Osteoblast (primary cell): ENCODE results near the gene LRRC70. TPM values are rescaled to one million over a fixed set of nuclear protein-coding genes. Genes with fewer than 3 reads are reported as not detected.

ENCODE experiments used
- DNase-seq: peaks from one replicate; pipeline ENCODE4 v3.0.0; 2011; ENCODE audit warnings: low spot score, mixed read lengths; ENCODE audit not compliant: insufficient read length; ENCODE audit errors: missing footprints
- H2AFZ ChIP-seq: 2 replicates; pipeline ENCODE4 v1.6.0; 2011; ENCODE audit warnings: mild to moderate bottlenecking, low read length
- H3K27ac ChIP-seq: 2 replicates; pipeline ENCODE4 v1.5.1; 2011; ENCODE audit warnings: mild to moderate bottlenecking, low read depth, low read length, moderate library complexity
- H3K27me3 ChIP-seq: 2 replicates; pipeline ENCODE4 v1.6.0; 2012; ENCODE audit warnings: mild to moderate bottlenecking, control low read depth, inconsistent platforms, low read length, moderate library complexity; ENCODE audit not compliant: insufficient read depth
- H3K36me3 ChIP-seq: 2 replicates; pipeline ENCODE4 v1.5.1; 2011; ENCODE audit warnings: mild to moderate bottlenecking, low read length, control low read depth, moderate library complexity; ENCODE audit not compliant: insufficient read depth
- H3K4me1 ChIP-seq: 2 replicates; pipeline ENCODE4 v1.5.1; 2011; ENCODE audit warnings: mild to moderate bottlenecking, low read length, control low read depth, moderate library complexity; ENCODE audit not compliant: insufficient read depth
- H3K4me2 ChIP-seq: 2 replicates; pipeline ENCODE4 v1.6.0; 2011; ENCODE audit warnings: mild to moderate bottlenecking, low read length; ENCODE audit not compliant: insufficient read depth
- H3K4me3 ChIP-seq: fragments of 200-600 bp; sonication (generic); 3 replicates; pipeline ENCODE4 v1.5.1; 2012; ENCODE audit warnings: mild to moderate bottlenecking, low read length, inconsistent platforms; ENCODE audit not compliant: insufficient read depth
- H3K79me2 ChIP-seq: 2 replicates; pipeline ENCODE4 v1.6.0; 2012; ENCODE audit warnings: mild to moderate bottlenecking, low read length, control low read depth, inconsistent platforms; ENCODE audit not compliant: insufficient read depth
- H3K9me3 ChIP-seq: 2 replicates; pipeline ENCODE4 v1.5.1; 2011; ENCODE audit warnings: low read depth, low read length, control low read depth
- H4K20me1 ChIP-seq: 2 replicates; pipeline ENCODE4 v1.6.0; 2012; ENCODE audit warnings: mild to moderate bottlenecking, low read length, control low read depth; ENCODE audit not compliant: insufficient read depth
- CTCF ChIP-seq: IDR thresholded peaks from 2 replicates; pipeline ENCODE4 v1.5.1; 2011; ENCODE audit warnings: mild to moderate bottlenecking, low read depth, low read length, moderate library complexity; ENCODE audit errors: extremely low read depth
- total RNA-seq: library from RNA; depleted of rRNA; stranded (reverse); fragments of >200 nt; gene quantifications from 2 replicates; pipeline ENCODE4 v1.2.3, GENCODE V29; 2012

The LRRC70 gene
- total RNA-seq, 1 donor: 1.4 TPM

DNA sequence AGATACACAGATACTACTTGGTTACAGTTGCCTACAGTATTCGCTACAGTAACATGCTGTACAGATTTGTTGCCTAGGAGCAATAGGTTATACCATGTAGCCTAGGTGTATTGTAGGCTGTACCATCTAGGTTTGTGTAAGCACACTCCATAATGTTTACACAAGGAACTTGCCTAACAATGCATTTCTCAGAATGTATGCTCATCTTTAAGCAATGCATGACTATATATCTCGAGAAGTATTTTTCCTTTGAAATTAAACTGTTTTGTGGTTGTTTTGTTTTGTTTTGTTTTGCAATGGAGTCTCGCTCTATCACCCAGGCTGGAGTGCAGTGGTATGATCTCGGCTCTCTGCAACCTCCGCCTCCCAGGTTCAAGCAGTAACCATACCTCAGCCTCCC, 25.3 kb downstream of the LRRC70 start:
- no peak for DNase-seq
- H3K27ac ChIP-seq: no peak overlapping the region
- TF ChIP-seq CTCF: no peak
- no peak overlapping the region for H3K4me2 ChIP-seq
- H3K9me3 ChIP-seq: no peaks in the 10 kb centered on the region
- no peaks in the 10 kb centered on the region for H3K79me2 ChIP-seq
- no peaks in the 10 kb centered on the region for H4K20me1 ChIP-seq
- no peak overlapping the region for H2AFZ ChIP-seq
- no peak overlapping the region for H3K4me3 ChIP-seq
- H3K36me3 ChIP-seq: no peaks in the 10 kb centered on the region
- H3K27me3 ChIP-seq: no peaks in the 10 kb centered on the region
- H3K4me1 ChIP-seq: no peaks in the 10 kb centered on the region

- no peaks in the 10 kb centered on the region for H4K20me1 ChIP-seq
These were observed 27.0 kb downstream of the LRRC70 start for GRCh38 chr5:62605638-62606037.

DNA sequence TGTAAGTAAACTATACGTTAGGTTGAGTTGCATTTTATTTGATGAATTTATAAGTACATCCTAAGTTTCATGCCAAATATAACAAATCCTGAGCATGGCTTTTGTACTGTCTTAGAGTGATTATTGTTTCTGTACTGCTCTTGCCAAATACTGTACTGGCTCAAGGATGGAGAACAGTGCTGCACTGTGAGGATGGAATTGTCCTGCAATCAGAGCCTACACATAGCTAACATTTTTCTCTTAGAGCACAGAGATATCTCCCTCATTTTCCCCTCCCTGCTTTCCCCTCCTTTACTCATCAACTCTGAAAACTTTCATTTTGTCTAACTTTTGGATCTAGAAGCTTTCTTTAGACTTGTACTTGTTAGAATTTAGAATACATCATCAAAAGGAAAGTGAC, 28.3 kb downstream of the LRRC70 start:
- H3K9me3 ChIP-seq: no peaks in the 10 kb centered on the region
- no peaks in the 10 kb centered on the region for H3K4me1 ChIP-seq
- no peak for TF ChIP-seq CTCF
- no peak overlapping the region for H3K4me2 ChIP-seq
- no peaks in the 10 kb centered on the region for H3K79me2 ChIP-seq
- H3K27ac ChIP-seq: no peak overlapping the region
- DNase-seq: no peak
- H2AFZ ChIP-seq: no peak overlapping the region
- H3K27me3 ChIP-seq: no peaks in the 10 kb centered on the region
- H3K4me3 ChIP-seq: no peak overlapping the region
- no peaks in the 10 kb centered on the region for H4K20me1 ChIP-seq
- no peaks in the 10 kb centered on the region for H3K36me3 ChIP-seq

More at GRCh38 chr5:62605638-62606037, 27.0 kb downstream of the LRRC70 start:
- Histone ChIP-seq H3K36me3 (no peaks in the 10 kb centered on the region), H3K79me2 (no peaks in the 10 kb centered on the region), H3K27me3 (no peaks in the 10 kb centered on the region), H3K27ac (no peak overlapping the region), H3K9me3 (no peaks in the 10 kb centered on the region), H3K4me3 (no peak overlapping the region), H3K4me1 (no peaks in the 10 kb centered on the region), H3K4me2 (no peak overlapping the region), H2AFZ (no peak overlapping the region)
- DNase-seq: no peak
- TF ChIP-seq CTCF: no peak

DNA sequence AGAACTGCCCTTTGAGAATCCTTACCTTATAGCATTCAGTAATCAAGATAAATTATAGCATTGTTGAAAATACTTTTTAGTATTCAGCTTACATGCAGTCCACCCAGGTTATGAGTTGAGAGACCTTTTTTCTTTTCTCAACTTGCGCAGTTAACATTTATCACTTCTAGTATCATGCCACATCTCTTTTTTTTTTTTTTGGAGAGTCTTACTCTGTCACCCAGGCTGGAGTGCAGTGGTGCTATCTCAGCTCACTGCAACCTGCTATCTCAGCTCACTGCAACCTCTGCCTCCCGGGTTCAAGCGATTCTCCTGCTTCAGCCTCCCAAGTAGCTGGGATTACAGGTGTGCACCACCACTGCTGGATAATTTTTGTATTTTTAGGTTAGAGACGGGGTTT, 29.0 kb downstream of the LRRC70 start:
- Histone ChIP-seq H3K27me3 (no peaks in the 10 kb centered on the region), H3K4me1 (no peaks in the 10 kb centered on the region), H3K4me3 (no peak overlapping the region), H3K36me3 (no peaks in the 10 kb centered on the region), H4K20me1 (no peaks in the 10 kb centered on the region), H3K27ac (no peak overlapping the region), H3K9me3 (no peaks in the 10 kb centered on the region), H3K79me2 (no peaks in the 10 kb centered on the region), H2AFZ (no peak overlapping the region), H3K4me2 (no peak overlapping the region)
- DNase-seq: no peak
- no peak for TF ChIP-seq CTCF
